Measurements from ENCODE around the gene CCDC9.
"Not testable (repeated sequence)": the region's sequence is repeated elsewhere in the genome, so short reads cannot be mapped to it uniquely, and the experiment has no call there.

Gene CCDC9

DNA sequence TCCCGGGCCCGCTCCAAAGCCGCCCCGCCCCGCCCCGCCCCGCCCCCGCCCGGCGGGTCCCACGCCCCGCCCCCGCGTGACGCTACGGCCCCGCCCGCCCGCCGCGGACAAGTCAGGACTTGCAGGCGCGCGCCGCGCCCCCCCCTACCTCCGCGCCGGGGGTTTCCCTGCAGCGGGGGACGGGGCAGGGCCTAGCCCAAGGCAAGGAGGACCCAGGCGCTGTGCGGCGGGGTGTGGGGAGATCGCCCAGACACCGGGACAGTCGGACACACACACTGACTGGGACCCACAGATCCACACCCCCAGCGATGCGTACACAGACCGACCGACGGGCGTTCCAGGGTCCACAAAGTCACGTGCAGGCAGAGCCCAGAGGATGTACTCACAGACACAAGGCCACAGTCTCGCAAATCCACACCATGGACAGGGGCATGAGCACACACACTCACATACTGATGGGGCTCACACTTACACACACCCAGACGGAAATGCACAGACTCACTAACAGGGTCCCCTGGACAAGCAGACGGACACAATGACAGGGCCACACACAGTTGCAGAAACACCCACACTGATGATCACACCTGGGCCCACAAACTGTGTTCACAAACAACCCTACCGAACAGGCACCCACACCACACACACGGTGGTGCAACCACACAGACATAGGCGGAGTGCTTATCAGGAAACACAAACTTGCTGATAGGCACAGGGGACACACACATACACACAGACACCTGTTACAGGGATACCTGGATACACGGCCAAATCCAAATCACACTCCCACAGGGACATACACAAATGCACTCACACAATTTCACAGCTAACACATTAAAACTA lies 24.9 kb upstream of the CCDC9 start:
- FAIRE-seq, result no peak

DNA sequence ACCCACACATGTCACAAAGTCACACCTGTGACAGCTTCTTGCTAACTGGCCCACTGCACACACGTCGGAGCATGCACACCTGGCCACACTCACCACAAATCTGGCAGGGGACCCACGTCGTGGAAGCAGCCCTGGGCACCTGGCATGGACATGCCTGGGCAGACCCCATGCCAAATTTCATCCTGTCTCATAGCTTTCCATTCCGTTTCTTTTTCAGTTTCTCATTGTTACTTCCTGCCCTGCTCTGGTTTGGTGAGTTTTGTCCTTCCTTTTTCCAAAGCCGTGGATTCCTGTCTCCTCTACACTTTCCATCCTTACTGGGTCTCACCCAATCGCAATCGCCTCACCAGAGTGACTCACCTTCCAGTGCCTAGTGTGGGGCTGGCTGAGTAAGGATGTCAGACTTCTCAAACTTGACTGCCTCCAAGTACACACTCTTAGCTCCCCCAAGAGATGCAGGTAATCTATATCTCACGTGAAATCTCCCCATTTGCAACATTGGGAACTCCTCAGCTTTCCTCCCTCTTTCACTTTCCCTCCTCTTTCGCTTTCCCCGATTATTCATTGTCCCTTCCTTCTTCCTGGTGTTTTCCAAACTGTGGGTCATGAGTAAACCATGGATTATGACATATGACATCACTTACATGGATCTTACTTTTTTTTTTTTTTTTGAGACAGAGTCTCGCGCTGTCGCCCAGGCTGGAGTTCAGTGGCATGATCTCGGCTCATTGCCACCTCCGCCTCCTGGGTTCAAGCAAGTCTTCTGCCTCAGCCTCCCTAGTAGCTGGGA lies 23.7 kb upstream of the CCDC9 start:
- peak; percentile 66 for DNase-seq (ENCODE audit: low spot score)

More for the DNA sequence above, 24.9 kb upstream of the CCDC9 start:
- peak; percentile 84 for DNase-seq (ENCODE audit: low spot score)

DNA sequence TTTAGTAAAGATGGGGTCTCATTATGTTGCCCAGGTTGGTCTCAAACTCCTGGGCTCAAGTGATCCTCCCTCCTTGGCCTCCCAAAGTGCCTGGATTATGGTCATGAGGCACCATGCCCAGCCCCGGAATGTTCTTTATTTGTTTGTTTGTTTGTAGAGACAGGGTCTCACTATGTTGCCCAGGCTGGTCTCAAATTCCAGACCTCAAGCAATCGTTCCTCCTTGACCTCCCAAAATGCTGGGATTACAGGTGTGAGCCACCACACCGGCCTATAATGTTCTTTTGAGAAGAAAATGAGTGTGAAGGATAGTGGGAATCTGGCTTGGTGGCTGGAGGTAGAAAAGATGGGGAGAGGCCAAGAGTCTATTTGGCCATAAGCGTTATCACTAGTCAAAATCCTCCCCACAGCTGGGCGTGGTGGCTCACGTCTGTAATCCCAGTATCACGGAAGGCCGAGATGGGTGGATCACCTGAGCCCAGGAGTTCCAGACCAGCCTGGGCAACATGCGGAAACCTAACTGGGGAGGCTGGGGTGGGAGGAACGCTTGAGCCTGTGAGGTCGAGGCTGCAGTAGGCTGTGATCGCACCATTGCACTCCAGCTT lies 20.2 kb upstream of the CCDC9 start:
- no peak for DNase-seq (ENCODE audit: low spot score)
- no peak for FAIRE-seq

More for the DNA sequence above, 23.7 kb upstream of the CCDC9 start:
- FAIRE-seq, result no peak

DNA sequence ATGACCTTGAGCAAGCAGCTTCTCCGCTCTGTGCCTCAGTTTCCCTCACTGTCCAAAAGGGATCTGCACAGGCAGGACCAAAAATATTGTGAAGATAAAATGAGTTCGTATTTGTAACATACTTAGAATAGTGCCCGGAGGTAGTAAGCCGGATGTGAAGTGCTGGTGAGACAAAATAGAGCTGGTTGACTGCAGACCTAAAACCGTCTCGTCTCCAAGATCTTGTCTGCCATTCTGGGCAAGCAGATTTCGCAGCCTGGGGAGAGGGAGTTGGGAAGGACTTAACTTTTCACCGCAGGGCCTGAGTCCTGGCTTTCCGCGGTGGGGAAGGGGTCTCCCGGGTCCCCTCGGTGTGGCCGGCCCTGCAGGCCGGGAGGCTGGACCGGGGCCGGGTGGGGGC lies 17.2 kb upstream of the CCDC9 start:
- no peak for FAIRE-seq
- DNase-seq (ENCODE audit: low spot score), result no peak

- FAIRE-seq, result no peak
Measured at GRCh38 chr19:47239610-47240296, 16.6 kb upstream of the CCDC9 start.

GRCh38 chr19:47240556-47240955 lies 15.8 kb upstream of the CCDC9 start:
- no peak for DNase-seq (ENCODE audit: low spot score)
- FAIRE-seq, result no peak

More at GRCh38 chr19:47239610-47240296, 16.6 kb upstream of the CCDC9 start:
- DNase-seq (ENCODE audit: low spot score), result no peak

- FAIRE-seq, result peak; percentile 82
- DNase-seq (ENCODE audit: low spot score), result peak; percentile 86
Measured at GRCh38 chr19:47240996-47241918, 15.1 kb upstream of the CCDC9 start.

DNA sequence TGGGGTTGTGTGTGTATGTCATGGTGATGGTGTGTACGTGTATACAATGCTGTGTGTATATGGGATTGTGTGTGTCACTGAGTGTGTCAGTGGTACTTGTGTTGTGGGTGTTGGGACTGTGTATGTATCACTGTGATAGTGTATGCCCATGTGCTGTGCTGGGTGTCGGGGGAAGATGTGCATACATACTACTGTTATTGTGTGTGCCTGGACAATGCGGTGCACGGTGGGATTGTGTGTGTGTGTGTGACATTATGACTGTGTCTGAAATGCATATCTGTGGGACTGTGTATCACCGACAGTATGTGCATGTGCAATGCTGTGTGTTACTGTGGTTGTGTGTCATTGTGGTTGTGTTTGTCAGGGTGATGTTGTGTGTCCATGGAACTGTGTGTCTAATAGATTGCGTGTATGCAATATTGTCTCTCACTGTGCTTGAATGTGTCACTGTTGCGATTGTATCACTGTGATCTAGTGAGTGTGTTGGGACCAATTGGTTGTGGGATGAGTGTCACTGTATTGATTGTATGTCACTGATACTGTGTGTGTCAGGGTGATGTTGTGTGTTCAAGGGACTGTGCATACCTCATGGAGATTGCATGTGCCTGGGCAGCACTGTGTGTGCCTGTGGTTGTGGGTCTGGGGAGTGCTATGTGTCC lies 14.3 kb upstream of the CCDC9 start:
- no peak for FAIRE-seq
- no peak for DNase-seq (ENCODE audit: low spot score)

DNA sequence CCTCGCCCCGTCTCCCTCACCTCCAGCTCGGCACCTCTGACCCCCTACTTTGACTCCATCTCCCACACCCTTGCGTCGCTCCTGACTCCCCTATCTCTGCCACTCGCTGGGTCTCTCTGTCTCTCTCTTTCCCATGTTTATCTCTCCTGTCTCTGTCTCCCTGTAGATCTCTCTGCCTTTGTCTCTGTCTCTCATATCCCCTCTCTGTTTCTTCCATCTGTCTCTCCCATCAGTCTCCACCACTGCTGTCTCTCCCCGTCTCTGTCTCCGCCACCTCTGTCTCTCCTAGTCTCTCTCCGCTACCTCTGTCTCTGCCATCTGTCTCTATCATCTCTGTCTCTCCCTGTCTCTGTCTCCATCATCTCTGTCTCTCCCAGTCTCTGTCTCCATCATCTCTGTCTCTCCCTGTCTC lies 13.0 kb upstream of the CCDC9 start:
- FAIRE-seq, result no peak

GRCh38 chr19:47243776-47244547 lies 12.4 kb upstream of the CCDC9 start:
- DNase-seq (ENCODE audit: low spot score) (peak; percentile 90), FAIRE-seq (no peak)

More for the DNA sequence above, 13.0 kb upstream of the CCDC9 start:
- peak; percentile 29 for DNase-seq (ENCODE audit: low spot score)

DNA sequence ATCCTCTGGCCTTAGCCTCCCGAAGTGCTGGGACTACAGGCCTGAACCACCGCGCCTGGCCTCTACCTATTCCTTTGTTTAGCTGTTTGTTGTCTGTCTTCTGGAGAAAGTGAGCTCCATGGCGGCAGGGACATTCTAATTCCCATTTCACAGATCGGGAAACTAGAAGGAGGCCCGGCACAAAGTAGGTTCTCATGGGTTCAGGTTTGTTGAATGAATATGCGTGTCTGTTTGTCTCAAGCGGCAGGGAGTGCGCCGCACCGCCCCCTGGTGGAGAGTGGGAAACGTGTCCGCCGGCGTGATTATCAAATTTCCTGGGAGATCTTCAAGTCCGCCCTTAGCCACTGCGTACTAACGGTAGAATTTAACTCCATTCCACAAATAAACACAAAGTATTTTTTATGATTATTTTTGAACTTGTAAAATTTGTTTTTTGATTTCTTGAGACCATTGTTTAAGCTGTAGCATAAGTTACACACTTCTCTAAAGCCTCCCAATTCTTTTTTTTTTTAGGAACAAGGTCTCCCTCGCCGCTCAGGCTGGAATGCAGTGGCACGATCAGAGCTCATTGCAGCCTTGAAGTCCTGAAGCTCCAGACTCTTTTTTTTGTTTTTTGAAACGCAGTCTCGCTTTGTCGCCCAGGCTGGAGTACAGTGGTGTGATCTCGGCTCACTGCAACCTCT lies 8.9 kb upstream of the CCDC9 start:
- DNase-seq (ENCODE audit: low spot score) (peak; percentile 59), FAIRE-seq (no peak)

GRCh38 chr19:47253016-47253415 lies 3.3 kb upstream of the CCDC9 start:
- FAIRE-seq; DNase-seq (ENCODE audit: low spot score): not testable (repeated sequence)

GRCh38 chr19:47253467-47253881 lies 2.9 kb upstream of the CCDC9 start:
- DNase-seq (ENCODE audit: low spot score) (no peak), FAIRE-seq (no peak)

DNA sequence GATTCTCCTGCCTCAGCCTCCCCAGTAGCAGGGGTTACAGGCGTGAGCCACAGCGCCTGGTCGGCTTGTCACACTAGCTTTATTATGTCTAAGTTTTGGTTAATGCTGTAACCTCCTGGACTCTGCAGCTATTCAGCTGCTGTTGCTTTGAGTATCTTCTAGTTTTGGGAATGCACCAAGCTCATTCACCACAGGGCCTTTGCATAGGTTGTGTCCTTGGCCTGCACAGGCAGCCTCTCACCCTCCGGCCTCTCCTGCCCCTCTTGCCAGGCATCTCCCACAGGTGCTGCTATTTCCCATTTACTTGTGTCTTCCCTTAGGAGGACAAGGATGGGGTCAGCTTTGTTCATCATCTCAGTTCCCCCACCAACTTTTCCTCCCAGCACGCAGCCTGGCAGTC lies 2.4 kb upstream of the CCDC9 start:
- DNase-seq (ENCODE audit: low spot score) (no peak), FAIRE-seq (no peak)

GRCh38 chr19:47256693-47257410 lies 527 bp downstream of the CCDC9 start:
- FAIRE-seq (peak; percentile 58), DNase-seq (ENCODE audit: low spot score) (peak; percentile 98)

DNA sequence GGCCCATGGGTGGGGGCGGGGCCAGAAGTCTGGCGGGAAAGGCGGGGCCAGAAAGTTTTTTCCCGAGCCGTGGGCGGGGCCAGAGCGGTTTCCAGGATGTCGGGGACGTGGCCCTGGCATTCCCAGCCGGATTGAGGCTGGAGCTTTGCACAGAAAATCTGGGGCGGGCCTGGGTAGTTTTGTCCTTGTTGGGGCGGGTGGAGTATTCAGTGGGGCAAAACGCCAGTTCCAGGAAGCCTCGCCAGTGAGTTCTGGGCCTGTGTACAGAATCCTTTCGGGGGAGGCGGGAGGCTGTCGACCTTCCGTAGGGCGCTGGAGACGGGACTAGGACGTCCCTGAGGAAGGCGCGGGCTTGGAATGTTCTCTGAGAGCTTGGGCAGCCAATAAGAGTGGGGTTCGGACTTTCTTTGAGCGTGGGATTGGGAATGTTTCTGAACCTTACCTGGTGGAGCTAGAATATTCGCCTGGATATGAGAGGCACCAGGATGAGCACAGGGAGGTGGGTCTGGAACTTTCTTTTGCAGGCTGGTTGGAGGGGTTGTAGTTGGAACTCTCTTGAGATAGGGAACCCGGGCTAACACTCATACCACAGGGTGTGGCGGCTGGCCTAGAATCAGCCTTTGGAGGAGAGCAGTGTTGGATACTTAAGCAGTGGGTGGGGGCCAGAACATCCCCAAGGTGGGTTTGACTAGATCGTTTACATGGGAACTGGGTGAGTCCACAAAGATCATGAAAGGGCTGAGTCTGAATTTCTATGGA lies 1.3 kb downstream of the CCDC9 start:
- DNase-seq (ENCODE audit: low spot score), result no peak
- FAIRE-seq, result no peak

GRCh38 chr19:47258434-47258833 lies 2.1 kb downstream of the CCDC9 start:
- no peak for DNase-seq (ENCODE audit: low spot score)
- FAIRE-seq, result no peak
